ENCODE results near the gene LSP1. TPM values are rescaled to one million over a fixed set of nuclear protein-coding genes. Genes with fewer than 3 reads are reported as not detected.

The LSP1 gene
- total RNA-seq, 1 experiment from 2014 or later = not detected

DNA sequence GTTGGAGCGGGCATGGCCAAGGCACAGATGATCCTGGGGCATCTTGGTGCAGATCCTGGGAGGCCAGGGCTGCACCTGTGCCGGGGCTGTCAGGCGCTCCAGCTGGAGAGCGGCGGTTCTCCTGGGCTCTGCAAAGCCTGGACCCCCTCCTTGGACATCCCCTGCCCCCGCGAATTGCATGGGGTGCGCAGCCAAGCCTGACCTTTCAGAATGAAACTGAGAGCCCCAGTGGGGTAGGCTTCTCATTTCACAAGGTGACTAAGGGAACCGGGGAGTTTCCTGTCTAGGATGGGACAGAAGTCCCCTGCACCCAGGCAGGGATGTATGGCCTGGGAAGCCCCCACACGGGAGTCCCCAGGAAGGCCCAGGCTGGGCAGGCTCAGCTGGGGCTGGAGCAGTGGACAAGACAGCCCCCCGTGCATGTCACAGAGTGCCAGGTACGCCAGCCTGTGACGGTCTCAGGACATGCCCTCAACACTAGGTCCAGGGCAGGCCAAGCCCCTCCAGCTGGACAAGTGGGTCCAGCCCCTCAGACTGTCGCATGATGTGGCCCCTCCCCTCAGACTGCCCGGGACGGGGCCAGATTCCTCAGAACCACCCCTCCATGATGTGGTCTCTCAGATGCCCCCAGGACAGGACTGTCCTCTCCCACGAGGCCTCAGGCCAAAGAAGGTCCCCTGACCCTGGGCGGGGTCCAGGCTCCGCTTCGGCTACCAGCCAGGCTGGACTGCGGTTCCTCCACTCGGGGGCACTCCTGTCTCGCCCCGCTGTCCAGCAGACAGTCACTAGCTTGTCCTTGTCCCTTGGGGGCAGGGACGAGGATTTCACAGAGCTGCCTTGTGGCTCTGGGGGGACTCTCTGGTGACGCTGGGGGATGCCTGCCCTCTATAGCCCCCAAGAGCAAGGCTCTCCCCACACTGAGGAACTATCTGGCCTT is 2.3 kb downstream of the LSP1 start:
- ChIA-PET POLR2A (ENCODE audit: low non-redundant PET) (no interaction called here), CTCF (no interaction called here)
- TF ChIP-seq EZH2 (IDR thresholded peaks at IDR 0.05; ENCODE audit: borderline replicate concordance, low read depth, low read length, poor library complexity, severe bottlenecking) = no peak
- TF ChIP-seq, protein P1, sequence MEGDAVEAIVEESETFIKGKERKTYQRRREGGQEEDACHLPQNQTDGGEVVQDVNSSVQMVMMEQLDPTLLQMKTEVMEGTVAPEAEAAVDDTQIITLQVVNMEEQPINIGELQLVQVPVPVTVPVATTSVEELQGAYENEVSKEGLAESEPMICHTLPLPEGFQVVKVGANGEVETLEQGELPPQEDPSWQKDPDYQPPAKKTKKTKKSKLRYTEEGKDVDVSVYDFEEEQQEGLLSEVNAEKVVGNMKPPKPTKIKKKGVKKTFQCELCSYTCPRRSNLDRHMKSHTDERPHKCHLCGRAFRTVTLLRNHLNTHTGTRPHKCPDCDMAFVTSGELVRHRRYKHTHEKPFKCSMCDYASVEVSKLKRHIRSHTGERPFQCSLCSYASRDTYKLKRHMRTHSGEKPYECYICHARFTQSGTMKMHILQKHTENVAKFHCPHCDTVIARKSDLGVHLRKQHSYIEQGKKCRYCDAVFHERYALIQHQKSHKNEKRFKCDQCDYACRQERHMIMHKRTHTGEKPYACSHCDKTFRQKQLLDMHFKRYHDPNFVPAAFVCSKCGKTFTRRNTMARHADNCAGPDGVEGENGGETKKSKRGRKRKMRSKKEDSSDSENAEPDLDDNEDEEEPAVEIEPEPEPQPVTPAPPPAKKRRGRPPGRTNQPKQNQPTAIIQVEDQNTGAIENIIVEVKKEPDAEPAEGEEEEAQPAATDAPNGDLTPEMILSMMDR (conservative IDR thresholded peaks at IDR 0.05; ENCODE audit: low read depth, low read length) = no peak
- no peaks in the 10 kb centered on the region for H3K4me1 ChIP-seq (ENCODE audit: insufficient read depth, low read length, poor library complexity, severe bottlenecking)
- intact Hi-C loops (cut with micrococcal nuclease; ENCODE audit: unreplicated experiment) = no loop called here
- H3K9me3 ChIP-seq (ENCODE audit: low read depth, low read length, poor library complexity, severe bottlenecking) = no peaks in the 10 kb centered on the region
- H3K27ac ChIP-seq (ENCODE audit: low read depth, low read length, poor library complexity, severe bottlenecking) = no peak overlapping the region
- peaks cover 3% of the 10 kb centered on the region for H3K27me3 ChIP-seq (replicated peaks; ENCODE audit: insufficient read depth, low read depth, low read length, poor library complexity)
- DNase-seq (ENCODE audit: low spot score) = no peak
- H3K4me3 ChIP-seq (ENCODE audit: low read depth, low read length, poor library complexity, severe bottlenecking) = no peak overlapping the region
- BruUV-seq (replicated peaks) = no TSS peak
- H3K36me3 ChIP-seq (ENCODE audit: insufficient read depth, low read length, poor library complexity, severe bottlenecking) = no peaks in the 10 kb centered on the region

DNA sequence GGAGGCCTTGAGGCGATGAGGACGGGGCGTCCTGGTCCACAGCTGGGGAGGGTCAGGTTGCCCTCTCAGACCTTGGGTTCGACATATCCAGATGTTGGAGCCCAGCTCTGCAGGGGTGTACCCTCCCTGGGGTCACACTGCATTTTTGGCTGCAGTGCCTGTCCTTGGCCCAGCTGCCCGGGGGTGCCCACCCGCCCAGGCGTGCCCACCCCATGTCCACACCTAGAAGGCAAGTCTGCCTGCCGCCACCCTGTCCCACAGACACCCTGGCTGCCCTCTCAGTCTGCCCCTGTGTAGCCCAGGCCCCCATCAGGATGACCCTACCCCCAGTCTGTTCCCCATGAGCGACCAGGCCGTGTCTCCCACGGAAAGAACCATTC is 3.0 kb downstream of the LSP1 start:
- ChIA-PET POLR2A (ENCODE audit: low non-redundant PET) (no interaction called here), CTCF (no interaction called here)
- no peaks in the 10 kb centered on the region for H3K4me1 ChIP-seq (ENCODE audit: insufficient read depth, low read length, poor library complexity, severe bottlenecking)
- H3K9me3 ChIP-seq (ENCODE audit: low read depth, low read length, poor library complexity, severe bottlenecking) = no peaks in the 10 kb centered on the region
- H3K27me3 ChIP-seq (replicated peaks; ENCODE audit: insufficient read depth, low read depth, low read length, poor library complexity) = peaks cover 7% of the 10 kb centered on the region
- no peak overlapping the region for H3K4me3 ChIP-seq (ENCODE audit: low read depth, low read length, poor library complexity, severe bottlenecking)
- intact Hi-C loops (cut with micrococcal nuclease; ENCODE audit: unreplicated experiment) = no loop called here
- TF ChIP-seq, protein P1 (conservative IDR thresholded peaks at IDR 0.05; ENCODE audit: low read depth, low read length) = no peak
- TF ChIP-seq EZH2 (IDR thresholded peaks at IDR 0.05; ENCODE audit: borderline replicate concordance, low read depth, low read length, poor library complexity, severe bottlenecking) = no peak
- DNase-seq (ENCODE audit: low spot score) = no peak
- no peaks in the 10 kb centered on the region for H3K36me3 ChIP-seq (ENCODE audit: insufficient read depth, low read length, poor library complexity, severe bottlenecking)
- BruUV-seq (replicated peaks) = no TSS peak
- no peak overlapping the region for H3K27ac ChIP-seq (ENCODE audit: low read depth, low read length, poor library complexity, severe bottlenecking)

DNA sequence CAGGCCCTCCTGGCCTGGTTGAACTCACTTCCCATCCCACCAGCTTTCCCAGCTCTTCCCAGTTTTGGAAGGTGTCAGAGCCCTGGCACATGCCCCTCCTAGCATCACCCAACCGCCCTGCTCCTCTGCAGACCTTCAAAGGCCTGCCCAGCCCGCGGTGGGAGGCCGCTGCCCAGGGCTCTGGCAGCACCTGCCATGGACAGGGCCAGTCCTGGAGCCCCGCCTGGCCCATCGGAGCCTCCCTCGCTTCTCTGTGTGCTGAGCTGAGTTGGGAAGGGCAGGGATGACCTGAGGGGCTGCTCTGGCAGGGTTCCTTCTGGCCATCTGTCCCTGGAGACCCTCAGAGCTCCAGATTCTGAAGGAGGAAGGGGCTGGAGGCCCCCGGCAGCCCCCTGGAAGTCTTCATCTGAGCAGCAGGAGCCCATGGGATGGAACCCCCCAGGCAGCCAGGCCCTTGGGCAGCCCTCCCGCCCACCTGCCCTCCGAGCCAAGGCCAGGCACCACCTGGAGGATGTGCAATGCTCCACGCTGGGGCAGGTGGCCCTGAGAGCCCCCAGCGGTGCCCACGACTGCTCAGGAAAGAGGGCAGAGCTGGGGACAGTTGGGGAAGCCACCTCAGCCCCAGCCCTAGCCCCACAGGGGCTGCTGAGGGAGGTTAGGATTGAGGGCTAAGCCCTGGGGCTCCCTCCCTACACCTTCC is 3.6 kb downstream of the LSP1 start:
- no TSS peak for BruUV-seq (replicated peaks)
- intact Hi-C loops (cut with micrococcal nuclease; ENCODE audit: unreplicated experiment) = no loop called here
- H3K36me3 ChIP-seq (ENCODE audit: insufficient read depth, low read length, poor library complexity, severe bottlenecking) = no peaks in the 10 kb centered on the region
- H3K27me3 ChIP-seq (replicated peaks; ENCODE audit: insufficient read depth, low read depth, low read length, poor library complexity) = peaks cover 7% of the 10 kb centered on the region
- ChIA-PET POLR2A (ENCODE audit: low non-redundant PET) (no interaction called here), CTCF (no interaction called here)
- no peaks in the 10 kb centered on the region for H3K4me1 ChIP-seq (ENCODE audit: insufficient read depth, low read length, poor library complexity, severe bottlenecking)
- no peak for DNase-seq (ENCODE audit: low spot score)
- H3K27ac ChIP-seq (ENCODE audit: low read depth, low read length, poor library complexity, severe bottlenecking) = no peak overlapping the region
- H3K9me3 ChIP-seq (ENCODE audit: low read depth, low read length, poor library complexity, severe bottlenecking) = no peaks in the 10 kb centered on the region
- no peak overlapping the region for H3K4me3 ChIP-seq (ENCODE audit: low read depth, low read length, poor library complexity, severe bottlenecking)
- no peak for TF ChIP-seq EZH2 (IDR thresholded peaks at IDR 0.05; ENCODE audit: borderline replicate concordance, low read depth, low read length, poor library complexity, severe bottlenecking)
- TF ChIP-seq, protein P1 (conservative IDR thresholded peaks at IDR 0.05; ENCODE audit: low read depth, low read length) = no peak

Data from A673 (cell line).